HL-60 (cell line): ENCODE data around the gene RNASE7.

Experiments used
- CTCF ChIP-seq: IDR thresholded peaks from one replicate; pipeline ENCODE4 v1.5.1; 2011; ENCODE audit warnings: low read length, control low read depth, inconsistent platforms; ENCODE audit not compliant: insufficient read depth
- GABPA ChIP-seq: IDR thresholded peaks from 2 replicates; pipeline ENCODE4 v1.6.1; 2012; ENCODE audit warnings: low read depth
- TF ChIP-seq, protein P1 (sequence below): IDR thresholded peaks from 2 replicates; pipeline ENCODE4 v1.6.1; 2012; ENCODE audit warnings: low read depth; ENCODE audit not compliant: insufficient replicate concordance

DNA sequence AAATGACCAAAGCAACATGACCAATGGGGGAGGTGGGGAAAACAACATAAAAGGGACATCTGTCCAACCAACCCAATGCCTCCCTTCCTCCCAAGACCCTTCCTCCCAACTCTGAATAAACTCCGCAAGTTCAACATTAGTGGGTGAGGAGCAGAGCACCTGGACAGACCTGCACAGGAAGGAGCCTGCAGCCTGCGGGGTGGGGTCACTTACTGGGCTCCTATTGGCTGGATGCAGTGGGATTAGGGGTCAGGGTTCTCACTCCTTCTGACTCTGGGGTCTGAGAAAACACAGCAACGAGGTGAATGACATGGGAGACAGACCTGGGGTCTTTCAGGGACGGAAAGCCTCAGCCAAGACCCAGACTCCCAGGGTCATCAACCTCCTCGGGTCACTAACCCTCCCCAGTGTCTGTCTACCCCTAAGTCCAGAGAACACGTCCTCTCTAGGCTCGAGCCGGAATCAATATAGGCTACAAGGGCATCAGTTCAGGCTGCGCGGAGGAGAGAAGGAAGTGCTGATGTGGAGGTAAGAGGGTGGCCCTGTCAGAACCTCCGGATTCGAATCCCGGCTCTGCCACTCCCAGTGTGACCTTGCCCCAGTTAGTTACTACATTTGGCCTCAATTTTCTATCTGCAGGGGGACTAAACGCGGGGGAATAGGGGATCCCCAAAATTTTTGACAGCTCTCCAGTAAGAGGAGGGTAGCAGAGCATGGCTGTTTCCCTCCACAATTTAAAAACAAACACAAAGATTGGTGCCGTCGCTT, 18.2 kb upstream of the RNASE7 start:
- TF ChIP-seq, protein P1, sequence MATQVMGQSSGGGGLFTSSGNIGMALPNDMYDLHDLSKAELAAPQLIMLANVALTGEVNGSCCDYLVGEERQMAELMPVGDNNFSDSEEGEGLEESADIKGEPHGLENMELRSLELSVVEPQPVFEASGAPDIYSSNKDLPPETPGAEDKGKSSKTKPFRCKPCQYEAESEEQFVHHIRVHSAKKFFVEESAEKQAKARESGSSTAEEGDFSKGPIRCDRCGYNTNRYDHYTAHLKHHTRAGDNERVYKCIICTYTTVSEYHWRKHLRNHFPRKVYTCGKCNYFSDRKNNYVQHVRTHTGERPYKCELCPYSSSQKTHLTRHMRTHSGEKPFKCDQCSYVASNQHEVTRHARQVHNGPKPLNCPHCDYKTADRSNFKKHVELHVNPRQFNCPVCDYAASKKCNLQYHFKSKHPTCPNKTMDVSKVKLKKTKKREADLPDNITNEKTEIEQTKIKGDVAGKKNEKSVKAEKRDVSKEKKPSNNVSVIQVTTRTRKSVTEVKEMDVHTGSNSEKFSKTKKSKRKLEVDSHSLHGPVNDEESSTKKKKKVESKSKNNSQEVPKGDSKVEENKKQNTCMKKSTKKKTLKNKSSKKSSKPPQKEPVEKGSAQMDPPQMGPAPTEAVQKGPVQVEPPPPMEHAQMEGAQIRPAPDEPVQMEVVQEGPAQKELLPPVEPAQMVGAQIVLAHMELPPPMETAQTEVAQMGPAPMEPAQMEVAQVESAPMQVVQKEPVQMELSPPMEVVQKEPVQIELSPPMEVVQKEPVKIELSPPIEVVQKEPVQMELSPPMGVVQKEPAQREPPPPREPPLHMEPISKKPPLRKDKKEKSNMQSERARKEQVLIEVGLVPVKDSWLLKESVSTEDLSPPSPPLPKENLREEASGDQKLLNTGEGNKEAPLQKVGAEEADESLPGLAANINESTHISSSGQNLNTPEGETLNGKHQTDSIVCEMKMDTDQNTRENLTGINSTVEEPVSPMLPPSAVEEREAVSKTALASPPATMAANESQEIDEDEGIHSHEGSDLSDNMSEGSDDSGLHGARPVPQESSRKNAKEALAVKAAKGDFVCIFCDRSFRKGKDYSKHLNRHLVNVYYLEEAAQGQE, result no peak
- TF ChIP-seq CTCF (no peak), GABPA (no peak)
